Measurements from ENCODE around the gene ASCL5. TPM values are rescaled to one million over a fixed set of nuclear protein-coding genes. Genes with fewer than 3 reads are reported as not detected.
A peak's percentile ranks its signal among the peaks of the same experiment; 100 is the strongest.

ASCL5 gene
- total RNA-seq, 1 donor, result not detected

- no peak for DNase-seq (ENCODE audit: low read depth in 2 of 3, low spot score in 2 of 3)
These were observed 10.8 kb upstream of the ASCL5 start for GRCh38 chr1:201137579-201138310.

GRCh38 chr1:201137024-201137392 lies 10.0 kb upstream of the ASCL5 start:
- DNase-seq (ENCODE audit: low read depth in 2 of 3, low spot score in 2 of 3), result no peak

GRCh38 chr1:201136355-201137023 lies 9.5 kb upstream of the ASCL5 start:
- no peak for DNase-seq (ENCODE audit: low read depth in 2 of 3, low spot score in 2 of 3)

GRCh38 chr1:201134405-201134804 lies 7.4 kb upstream of the ASCL5 start:
- DNase-seq (ENCODE audit: low read depth in 2 of 3, low spot score in 2 of 3), result no peak

GRCh38 chr1:201131398-201131797 lies 4.4 kb upstream of the ASCL5 start:
- no peak for DNase-seq (ENCODE audit: low read depth in 2 of 3, low spot score in 2 of 3)

GRCh38 chr1:201128962-201129361 lies 2.0 kb upstream of the ASCL5 start:
- no peak for DNase-seq (ENCODE audit: low read depth in 2 of 3, low spot score in 2 of 3)

GRCh38 chr1:201128476-201128875 lies 1.5 kb upstream of the ASCL5 start:
- DNase-seq (ENCODE audit: low read depth in 2 of 3, low spot score in 2 of 3), result no peak

GRCh38 chr1:201127755-201128455 lies 921 bp upstream of the ASCL5 start:
- DNase-seq (ENCODE audit: low read depth in 2 of 3, low spot score in 2 of 3), result no peak

GRCh38 chr1:201126463-201126831 lies 537 bp downstream of the ASCL5 start:
- DNase-seq (ENCODE audit: low read depth in 2 of 3, low spot score in 2 of 3), result no peak

- no peak for DNase-seq (ENCODE audit: low read depth in 2 of 3, low spot score in 2 of 3)
These were observed 1.2 kb downstream of the ASCL5 start for GRCh38 chr1:201125800-201126199.

- DNase-seq (ENCODE audit: low read depth in 2 of 3, low spot score in 2 of 3), result no peak
These were observed 2.0 kb downstream of the ASCL5 start for GRCh38 chr1:201125019-201125418.

- DNase-seq (ENCODE audit: low read depth in 2 of 3, low spot score in 2 of 3), result no peak
These were observed 3.1 kb downstream of the ASCL5 start for GRCh38 chr1:201123866-201124265.

GRCh38 chr1:201122321-201122957 lies 4.5 kb downstream of the ASCL5 start:
- DNase-seq (ENCODE audit: low read depth in 2 of 3, low spot score in 2 of 3), result no peak

- peak; percentile 13 to 65 (median 53) for DNase-seq (ENCODE audit: low read depth in 2 of 3, low spot score in 2 of 3)
These were observed 7.5 kb downstream of the ASCL5 start for GRCh38 chr1:201119206-201120197.

- DNase-seq (ENCODE audit: low read depth in 2 of 3, low spot score in 2 of 3), result no peak
These were observed 10.9 kb downstream of the ASCL5 start for GRCh38 chr1:201116091-201116490.

- no peak for DNase-seq (ENCODE audit: low read depth in 2 of 3, low spot score in 2 of 3)
These were observed 11.5 kb downstream of the ASCL5 start for GRCh38 chr1:201115390-201115937.

GRCh38 chr1:201114245-201115131 lies 12.5 kb downstream of the ASCL5 start:
- DNase-seq (ENCODE audit: low read depth in 2 of 3, low spot score in 2 of 3), result peak; percentile 49 to 87 (median 87)

- DNase-seq (ENCODE audit: low read depth in 2 of 3, low spot score in 2 of 3), result no peak
These were observed 13.3 kb downstream of the ASCL5 start for GRCh38 chr1:201113451-201114244.
